Ovary (tissue), 3 donors: Measurements from ENCODE around the gene HPGDS.

ENCODE experiments used
- CTCF ChIP-seq, 3 donors: fragments of 450-650 bp in 2 of 3; fragments of 200-600 bp in 1 of 3; IDR thresholded peaks; one replicate each; pipeline versions ENCODE4 v1.5.1 to v1.8.0; 2016 to 2022; ENCODE audit warnings: antibody characterized with exemption in 3 of 3, mild to moderate bottlenecking in 1 of 3
- EP300 ChIP-seq: sonication (generic); formaldehyde crosslinking; IDR thresholded peaks from one replicate; pipeline ENCODE4 v1.6.1; 2017; ENCODE audit warnings: antibody characterized with exemption
- POLR2A ChIP-seq: fragments of 450-650 bp; IDR thresholded peaks from one replicate; pipeline ENCODE4 v1.6.1; 2017; ENCODE audit warnings: antibody characterized with exemption, mild to moderate bottlenecking, moderate library complexity
- donor health status: DM: no; HTN: no; CAD: no.

DNA sequence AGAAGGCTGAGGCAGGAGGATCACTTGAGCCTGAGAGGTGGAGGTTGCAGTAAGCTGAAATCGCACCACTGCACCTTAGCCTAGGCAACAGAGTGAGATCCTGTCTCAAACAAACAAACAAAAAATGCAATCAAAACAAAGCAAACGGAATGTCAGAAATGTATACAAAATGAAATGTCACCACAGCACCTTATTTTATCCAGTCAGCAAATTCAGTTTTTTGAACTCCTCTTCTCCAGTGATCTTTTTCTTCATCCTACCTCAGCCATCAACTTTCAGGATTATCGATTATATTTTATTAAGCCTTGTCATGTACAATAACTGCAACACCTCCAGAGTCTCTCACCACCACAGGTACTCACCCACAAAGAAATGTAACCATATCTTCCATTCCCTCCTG is 31.1 kb upstream of the HPGDS start:
- no peak for TF ChIP-seq CTCF (IDR thresholded peaks at IDR 0.05)
- TF ChIP-seq POLR2A, result no peak
- no peak for TF ChIP-seq EP300
